Stimulated activated CD4-positive, alpha-beta T cell treated with anti-CD3 and anti-CD28 coated beads, Interleukin-4, amount 100 ng/mL, for 4 hours (primary cell): ENCODE data around the gene RANBP10.

ENCODE experiments used
- DNase-seq, 2 experiments: peaks; one replicate each; pipeline ENCODE4 v3.0.0-alpha.2; 2020

The RANBP10 gene

DNA sequence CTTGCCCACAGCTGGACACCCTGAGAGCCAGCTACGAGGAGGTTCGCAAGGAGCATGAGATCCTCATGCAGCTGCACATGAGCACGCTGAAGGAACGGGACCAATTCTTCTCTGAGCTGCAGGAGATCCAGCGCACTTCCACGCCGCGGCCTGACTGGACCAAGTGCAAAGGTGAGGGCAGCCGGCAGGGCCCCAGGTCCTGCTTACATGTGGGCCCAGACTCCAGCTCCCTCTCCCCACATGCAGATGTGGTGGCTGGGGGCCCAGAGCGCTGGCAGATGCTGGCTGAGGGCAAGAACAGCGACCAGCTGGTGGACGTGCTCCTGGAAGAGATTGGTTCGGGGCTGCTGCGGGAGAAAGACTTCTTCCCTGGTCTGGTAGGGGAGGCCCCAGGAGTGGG, 19.5 kb upstream of the RANBP10 start:
- no peak for DNase-seq

DNA sequence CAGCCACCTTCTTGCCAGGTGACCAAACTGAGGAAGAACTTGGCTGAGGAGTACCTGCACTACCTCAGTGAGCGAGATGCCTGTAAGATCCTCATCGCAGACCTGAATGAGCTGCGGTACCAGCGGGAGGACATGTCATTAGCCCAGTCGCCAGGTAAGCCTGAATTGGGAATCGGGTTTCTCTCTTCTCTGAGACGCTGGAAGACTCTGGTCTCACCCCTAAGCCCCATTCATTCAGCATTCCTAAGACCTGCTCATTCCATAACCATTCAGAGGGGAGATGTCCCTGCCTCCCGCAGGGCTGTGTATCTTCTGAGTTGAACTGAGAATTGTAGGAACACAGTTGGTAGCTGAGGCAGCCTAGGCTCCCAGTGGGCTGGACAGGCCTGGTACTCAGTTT, 18.8 kb upstream of the RANBP10 start:
- no peak for DNase-seq

DNA sequence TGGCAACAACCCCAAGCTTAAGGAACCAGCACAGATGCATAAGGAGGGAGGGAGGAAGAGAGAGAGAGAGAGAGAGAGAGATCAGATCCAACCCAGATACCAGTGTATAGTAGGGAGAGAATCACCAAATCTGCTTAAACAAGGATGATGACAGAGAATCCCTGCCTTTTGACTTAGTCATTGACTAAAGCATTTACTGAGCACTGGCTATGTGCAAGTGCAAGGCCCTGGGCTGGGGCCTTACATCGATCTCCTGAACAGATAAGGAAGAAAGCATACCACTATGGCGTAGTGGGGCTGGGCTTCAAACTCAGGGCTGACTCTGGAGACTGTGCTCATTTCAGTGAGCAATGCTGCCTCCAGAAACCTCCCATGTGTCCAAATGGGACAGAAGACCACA, 16.2 kb upstream of the RANBP10 start:
- no peak for DNase-seq

DNA sequence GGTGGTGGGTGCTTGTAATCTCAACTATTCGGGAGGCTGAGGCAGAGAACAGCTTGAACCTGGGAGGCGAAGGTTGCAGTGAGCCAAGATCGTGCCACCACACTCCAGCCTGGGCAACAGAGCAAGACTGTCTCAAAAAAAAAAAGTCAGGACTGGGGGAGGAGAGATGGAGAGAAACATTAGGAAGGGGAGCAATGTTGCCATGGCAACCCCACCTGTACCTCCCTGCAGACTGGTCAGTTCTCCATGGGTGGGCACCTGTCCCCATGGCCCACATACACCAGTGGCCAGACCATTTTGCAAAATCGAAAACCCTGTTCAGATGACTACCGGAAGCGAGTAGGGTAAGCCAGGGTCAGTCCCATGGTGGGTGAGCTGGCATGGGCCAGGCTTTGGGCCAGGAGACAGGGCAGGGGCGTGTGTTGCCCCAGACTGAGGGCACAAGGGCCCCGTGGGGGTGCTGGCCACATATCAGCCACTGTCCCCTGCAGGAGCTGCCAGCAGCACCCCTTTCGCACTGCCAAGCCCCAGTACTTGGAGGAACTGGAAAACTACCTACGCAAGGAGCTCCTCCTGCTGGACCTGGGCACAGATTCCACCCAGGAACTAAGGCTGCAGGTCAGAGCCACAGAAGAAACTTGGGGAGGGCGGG, 14.4 kb upstream of the RANBP10 start:
- no peak for DNase-seq

DNA sequence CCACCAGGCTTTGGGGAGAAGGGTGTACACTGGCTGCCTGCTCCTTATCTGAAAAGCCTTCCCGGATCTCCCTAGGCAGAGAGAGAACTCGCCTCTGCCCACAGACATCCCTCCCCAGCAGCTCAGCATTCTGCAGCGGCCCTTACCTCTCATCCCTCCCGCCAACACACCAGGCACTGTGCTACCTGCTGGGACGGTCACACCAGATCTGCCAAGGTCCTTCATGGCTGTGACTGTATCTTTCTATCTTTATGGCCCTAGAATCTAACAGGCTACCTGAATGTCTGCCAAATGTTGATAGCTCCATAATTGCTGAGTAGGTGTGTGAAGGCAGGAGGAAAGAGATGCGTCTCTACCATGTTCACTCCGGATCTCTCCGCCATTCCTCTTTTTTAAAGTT, 8.2 kb upstream of the RANBP10 start:
- DNase-seq: no peak

DNA sequence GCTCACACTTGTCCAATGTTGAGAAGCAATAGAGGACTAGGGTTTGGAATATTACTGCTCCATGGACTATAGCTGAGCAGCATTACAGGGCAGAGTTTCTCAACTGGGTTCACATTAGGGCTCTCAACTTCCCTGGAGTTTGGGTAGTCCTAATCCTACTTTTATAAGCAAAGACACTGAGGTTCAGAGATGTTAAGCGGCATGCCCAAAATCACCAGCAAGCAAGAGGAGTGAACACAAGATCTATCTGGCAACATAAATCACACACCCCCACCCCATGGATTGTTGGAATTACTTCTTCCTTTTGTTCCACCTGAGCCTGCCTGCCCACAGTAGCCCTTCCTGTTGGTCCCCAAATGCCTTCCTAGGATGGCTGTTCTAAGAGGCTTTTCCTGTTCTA, 5.5 kb upstream of the RANBP10 start:
- no peak for DNase-seq

DNA sequence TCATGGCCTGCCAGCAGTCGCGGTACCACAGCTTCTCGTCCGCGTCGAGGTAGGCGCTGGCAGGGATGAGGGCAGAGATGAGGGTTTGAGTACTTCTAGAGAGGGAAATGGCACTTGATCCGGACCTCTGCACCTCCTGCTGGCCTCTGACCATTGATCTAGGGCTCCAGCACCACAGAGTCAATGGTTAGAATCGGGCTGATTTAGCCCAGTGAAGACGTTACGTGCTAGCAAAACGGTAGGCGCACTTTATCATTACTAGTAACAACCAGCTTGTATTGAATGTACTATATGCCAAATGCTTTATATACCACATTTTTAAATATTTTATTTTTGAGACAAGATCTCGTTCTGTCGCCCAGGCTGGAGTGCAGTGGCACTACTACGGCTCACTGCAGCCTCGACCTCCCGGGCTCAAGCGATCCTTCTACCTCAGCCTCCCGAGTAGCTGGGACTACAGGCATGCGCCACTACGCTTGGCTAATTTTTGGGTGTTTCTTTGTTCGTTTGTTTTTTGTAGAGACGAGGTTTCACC, 855 bp upstream of the RANBP10 start:
- no peak for DNase-seq

DNA sequence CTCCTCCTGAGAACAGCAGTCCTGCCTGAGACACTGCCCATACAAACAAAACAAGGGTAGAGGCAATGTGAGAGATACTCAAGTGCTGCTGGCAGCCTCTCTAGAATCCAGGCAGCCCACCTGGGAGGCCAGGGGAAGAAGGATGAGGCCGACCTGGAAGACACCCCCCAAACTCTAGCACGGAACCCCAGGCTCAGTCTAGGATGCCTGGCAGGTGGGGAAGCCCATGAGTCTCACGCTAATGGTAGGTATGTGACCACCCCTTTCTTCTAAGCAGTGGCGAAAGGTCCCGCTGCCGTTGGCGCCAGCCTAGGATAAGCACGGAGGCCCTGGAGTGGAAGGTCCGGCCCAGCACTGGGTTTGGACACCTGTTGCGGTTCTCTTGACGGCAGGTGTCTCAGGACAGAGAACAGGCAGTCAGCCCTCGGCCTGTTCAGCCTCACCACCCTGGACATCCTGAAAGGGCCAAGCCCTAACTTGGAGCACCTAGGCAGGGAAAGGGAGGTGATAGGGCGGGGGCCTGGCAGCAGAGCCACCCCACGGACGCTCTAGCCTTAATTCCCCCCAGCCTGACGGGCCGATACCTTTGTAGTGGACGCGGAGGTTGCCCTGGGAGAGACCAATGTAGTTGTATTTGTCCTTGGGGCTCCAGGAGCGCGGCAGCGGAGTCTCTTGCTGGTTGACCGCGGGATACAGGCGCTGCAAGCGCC, 487 bp downstream of the RANBP10 start:
- peak in 1 of 2 experiments; percentile 1 for DNase-seq

DNA sequence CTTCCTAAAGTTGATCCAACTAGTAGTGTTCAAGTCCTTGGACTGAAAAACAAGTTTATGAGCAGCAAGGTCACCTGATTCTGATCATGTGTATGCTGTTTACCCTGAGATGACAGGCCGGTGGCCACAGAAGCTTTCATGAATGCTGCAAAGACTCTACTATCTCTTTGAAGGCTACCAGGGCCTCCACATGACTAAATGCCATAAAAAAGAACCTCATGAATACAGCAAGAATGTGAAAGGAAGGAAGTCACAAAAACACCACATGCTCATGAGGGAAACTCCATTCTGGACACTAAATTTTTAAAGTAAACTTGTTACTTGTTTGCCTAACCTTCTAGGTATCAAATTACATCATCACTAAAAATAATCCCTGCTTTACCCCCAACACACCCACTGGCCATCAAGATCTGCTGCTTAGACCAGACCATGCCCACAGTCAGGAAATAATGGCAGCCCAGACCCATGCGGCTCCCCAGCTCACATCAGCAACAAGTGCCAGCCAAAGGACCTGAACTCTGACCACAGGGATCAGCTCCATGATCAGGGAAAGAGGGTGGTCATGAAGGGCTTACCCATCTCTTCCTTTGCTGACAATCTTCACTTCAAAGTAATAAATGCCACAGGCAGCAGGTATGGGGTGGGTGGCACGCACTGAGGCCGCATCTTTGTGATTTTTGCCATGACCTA, 1.4 kb downstream of the RANBP10 start:
- DNase-seq: no peak

DNA sequence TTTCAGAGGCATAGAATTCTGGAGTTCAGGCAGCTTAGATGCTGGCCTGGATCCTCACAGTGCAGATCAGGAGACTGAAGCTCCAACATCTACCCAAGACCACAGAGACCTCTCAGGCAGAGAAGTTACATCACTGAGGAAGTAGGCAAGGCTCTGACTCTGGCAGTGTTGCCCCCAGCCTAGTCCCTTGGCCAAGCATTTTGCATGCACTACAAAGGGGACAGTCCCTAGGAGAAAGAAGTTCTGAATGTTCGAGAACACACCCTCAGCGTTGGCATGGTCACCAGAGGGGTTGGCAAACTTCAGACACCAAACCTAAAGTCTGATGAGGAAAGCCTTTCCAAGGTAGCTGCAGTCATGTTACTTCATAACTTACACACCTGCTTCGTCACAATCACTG, 2.5 kb downstream of the RANBP10 start:
- no peak for DNase-seq

DNA sequence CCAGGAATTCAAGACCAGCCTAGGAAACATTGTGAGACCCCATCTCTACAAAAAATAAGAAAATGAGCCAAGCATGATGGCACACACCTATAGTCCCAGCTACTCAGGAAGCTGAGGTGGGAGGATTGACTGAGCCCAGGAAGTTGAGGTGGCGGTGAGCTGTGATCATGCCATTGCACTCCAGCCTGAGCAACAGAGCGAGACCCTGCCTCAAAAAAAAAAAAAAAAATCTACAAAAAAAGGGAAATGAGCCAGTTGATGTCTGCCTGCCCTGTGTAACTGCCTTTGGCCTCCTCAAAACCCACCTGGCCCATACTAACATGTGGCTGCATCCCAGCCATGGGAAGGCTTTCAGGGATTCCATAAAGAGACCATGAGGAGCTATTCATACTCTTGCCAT, 4.5 kb downstream of the RANBP10 start:
- DNase-seq: peak in 1 of 2 experiments; percentile 49

DNA sequence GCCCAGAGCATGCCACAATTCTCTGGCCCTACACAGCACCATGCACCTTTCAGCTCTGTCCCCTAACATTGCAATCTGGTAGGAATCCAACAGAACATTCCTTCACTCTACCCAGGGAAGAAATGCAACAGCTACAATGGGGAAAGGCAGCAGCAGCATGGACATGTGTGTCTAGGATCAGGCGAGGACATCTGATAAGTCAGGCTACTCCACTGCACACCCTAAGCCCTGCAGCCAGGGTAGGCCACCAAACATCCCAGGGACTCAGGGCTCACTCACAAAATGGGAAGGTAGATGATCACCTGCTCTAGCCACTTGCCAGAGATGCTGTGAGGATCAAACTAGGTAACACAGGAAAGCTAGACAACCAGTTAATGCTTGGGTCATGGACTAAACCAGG, 5.1 kb downstream of the RANBP10 start:
- DNase-seq: no peak

DNA sequence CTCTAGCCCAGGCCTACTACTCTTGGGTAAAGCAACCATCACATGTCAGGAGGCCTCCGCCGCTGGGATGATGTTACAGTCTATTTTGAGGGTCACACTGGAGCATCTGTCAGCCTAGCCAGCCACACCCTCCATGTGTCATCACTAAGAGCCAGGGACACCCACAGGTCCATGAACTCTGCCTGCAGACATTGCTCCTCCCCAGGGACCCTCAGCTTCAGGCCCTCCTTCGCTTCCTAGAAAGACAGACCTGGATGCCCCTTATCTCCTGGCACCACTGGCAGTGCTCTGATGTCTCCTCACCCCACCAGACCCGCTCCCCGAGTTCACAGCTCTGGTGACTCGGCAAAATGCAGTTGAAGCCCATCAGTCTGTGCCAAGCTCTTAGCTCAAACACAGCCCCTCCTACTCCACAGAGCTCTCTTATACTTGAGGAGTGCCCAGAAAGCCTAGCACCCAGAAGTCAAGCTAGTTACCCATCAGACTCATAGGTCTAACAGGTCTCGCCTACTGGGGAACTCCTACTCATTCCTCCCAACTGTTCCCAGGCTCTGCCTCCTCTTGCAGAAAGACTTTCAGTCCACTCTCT, 5.9 kb downstream of the RANBP10 start:
- DNase-seq: no peak

DNA sequence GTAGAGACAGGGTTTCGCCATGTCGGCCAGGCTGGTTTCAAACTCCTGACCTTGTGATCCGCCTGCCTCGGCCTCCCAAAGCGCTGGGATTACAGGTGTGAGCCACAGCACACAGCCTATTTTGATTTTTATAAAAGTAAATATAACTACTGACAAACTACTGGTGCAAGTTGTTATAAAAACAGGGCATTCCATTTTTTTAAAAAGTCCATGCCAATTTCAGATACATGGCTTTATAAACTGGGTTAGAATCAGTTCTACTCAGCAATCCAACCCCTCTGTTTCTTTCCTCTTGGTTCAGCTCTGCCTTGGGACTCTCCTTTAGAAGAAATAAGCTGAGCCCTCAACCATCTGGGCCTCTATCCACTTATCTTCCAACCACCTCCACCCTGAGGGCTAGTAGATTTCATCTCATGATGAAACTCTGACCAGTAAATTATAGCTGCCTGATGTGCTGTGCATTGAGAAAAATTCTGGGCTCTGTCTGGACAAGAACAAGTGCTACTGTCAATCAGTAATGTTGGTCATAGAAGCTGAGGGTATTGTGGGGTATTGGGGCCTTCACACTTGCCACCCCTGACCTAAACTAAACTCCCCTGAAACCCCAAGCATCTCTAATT, 10.2 kb downstream of the RANBP10 start:
- DNase-seq: no peak

DNA sequence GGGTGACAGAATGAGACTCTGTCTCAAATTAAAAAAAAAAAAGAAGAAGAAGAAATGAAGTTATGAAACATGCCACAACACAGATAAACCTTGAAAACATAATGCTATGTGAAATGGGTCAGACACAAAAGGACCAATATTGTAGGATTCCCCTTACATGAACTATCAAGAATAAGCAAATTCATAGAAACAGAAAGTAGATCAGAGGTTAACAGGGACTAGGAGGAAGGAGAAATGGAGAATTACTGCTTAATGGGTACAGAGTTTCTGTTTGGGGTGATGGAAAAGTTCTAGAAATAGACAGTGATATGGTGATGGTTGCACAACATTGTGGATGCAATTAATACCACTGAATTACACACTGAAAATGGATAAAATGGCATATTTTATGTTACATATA, 16.3 kb downstream of the RANBP10 start:
- DNase-seq: no peak

DNA sequence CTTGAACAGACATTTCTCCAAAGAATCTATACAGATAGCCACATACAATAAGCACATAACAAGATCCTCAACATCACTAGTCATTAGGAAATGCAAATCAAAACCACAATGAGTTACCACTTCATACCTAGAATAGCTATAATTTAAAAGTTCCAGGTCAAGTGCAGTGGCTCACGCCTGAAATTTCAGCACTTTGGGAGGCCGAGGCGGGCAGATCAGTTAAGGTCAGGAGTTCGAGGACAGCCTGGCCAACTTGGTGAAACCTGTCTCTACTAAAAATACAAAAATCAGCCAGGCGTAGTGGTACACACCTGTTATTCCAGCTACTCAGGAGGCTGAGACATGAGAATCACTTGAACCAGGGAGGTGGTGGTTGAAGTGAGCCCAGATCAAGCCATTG, 19.9 kb downstream of the RANBP10 start:
- no peak for DNase-seq

DNA sequence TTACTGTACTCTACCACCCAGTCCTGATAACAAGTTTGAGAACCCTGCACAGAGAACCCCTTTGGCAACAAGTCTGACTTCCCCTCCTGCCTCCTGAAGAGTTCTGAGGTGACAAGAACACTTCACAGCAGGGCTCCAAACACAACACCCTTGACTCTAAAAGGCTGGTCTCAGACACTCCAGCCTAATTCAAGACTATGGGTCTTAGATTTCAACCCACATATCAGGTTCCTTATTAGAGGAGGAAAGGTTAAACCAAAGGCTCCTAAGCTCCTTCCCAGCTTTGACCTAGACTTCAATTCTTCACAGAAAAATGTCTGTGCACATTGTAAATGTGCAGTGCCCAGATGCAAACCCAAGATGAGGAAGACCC, 23.0 kb downstream of the RANBP10 start:
- DNase-seq: no peak

DNA sequence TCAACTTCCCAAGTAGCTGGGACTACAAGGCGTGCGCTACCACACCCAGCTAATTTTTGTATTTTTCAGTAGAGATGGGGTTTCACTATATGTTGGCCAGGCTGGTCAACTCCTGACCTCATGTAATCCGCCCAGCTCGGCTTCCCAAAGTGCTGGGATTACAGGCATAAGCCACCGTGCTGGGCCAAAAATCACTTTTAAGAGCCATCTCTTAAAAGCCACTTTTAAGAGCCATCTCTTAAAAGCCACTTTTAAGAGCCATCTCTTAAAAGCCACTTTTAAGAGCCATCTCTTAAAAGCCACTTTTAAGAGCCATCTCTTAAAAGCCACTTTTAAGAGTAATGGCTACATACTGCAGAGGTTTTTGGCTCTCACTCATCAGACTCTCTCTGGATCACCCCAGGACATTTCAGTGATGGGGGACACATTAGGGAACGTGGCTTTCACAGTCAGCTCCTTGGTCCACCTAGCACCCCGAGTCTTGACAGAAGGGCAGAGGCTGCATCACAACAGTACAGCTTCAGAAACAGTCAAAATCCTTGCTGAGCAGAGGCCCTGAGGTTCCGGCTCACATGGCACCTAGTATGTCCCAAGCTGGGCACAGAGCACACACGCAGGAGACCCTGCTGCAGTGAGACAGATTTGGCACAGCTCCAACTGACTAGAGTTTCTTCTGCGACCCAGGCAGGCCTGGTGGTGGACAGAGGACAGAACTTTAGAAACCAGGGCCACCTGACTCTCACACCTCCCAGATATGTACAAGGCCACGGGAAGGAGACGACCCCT, 23.6 kb downstream of the RANBP10 start:
- DNase-seq: no peak

DNA sequence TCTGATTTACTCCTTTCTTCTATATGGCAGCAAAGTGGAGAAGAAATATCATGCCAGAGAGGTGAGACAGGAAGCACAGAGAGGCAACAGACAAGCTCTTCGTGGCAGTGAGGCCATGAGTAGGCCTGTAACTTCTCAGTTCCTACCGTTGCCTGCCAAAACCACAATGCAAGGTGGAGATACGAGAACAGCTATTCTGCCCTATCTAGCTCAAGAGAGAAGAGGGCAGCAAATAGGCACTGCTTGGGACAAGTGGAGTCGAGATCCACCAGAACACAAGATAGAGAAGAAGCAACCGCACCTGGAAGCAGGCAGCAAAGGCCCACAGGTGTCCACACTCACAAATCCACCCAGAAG, 24.8 kb downstream of the RANBP10 start:
- no peak for DNase-seq

DNA sequence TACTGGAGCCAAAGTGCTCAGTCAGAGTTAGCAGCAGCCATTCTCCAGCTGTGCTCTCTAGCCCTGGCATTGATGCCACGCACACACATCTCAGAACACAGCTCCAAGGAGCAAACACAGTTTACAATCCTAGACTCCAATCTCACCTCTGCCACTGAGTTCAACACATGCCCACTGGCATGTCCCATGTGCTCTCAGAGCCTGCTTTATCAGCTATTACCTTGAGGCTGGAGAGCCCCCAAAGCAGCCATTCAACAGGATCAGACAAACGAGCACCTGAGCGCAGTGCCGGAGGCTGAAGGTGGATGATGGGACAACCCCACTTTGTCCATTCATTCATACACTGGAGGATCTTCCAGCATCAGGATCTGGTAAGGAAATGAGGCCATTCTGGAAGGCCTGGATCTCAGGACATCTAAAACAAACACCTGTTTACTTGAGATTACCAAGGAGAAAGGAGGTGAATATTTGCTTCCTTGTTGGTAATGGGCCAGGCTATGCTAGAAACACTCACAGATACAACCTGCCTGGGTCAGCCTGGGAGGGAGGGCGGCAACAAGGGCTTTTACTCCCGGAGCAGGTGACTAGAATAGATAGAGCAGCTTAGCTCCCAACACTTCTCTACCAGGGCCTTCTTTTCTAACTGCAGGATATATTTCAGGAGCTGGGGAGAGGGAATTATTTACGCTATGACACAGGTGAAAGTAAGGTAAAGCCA, 25.4 kb downstream of the RANBP10 start:
- DNase-seq: no peak

DNA sequence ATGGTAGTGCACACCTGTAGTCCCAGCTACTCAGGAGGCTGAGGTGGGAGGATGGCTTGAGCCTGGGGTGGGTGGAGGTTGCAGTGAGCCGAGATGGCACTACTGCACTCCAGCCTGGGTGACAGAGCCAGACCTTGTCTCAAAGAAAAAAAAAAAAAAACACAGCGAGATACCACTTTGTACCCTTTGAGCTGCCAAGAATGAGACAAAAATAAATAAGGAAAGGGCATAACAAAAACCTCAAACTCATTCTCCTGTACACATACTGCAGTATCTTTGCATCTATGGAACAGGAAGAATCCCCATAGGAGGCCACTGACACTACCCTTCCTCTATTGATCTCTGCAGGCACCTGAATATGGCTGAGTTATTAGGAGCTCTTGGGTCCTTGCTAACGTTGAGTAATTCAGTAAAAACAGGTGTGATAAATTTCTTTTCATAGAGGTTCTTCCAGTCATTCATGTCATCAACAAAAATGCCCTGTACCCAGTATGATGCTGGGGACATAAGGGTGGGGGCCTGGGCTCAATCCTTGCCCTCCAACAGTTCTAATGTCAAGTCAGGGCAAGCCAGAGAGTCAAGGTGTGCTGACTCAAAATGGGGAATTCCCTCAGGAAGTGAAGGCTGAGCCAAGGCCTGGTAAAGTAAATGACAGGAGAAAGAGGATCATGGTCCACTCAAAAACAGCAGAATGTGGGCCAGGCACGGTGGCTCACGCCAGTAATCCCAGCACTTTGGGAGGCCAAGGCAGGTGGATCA, 26.9 kb downstream of the RANBP10 start:
- DNase-seq: no peak
